HepG2 (cell line): Measurements from ENCODE around the gene SPANXB1. TPM values are rescaled to one million over a fixed set of nuclear protein-coding genes. Genes with fewer than 3 reads are reported as not detected.

Experiments
- ATAC-seq: fragments of 200-7000 bp; cut with Tn5 transposase; 3 replicates; pipeline ENCODE4 v1.9.1; 2020; ENCODE audit warnings: mild to moderate bottlenecking, moderate library complexity
- BruUV-seq: library from RNA; stranded (reverse); fragments of 400-500 nt; replicated peaks from 2 replicates; lab custom pipeline; 2021; lab: Mats Ljungman, UMichigan
- CTCF ChIA-PET: fragments of 300-600 bp; formaldehyde crosslinking; extraction: SDS; loops from one replicate; lab custom pipeline; 2021; ENCODE audit warnings: low total read pairs, inconsistent platforms, low intra/inter-chr PET ratio; lab: Yijun Ruan, JAX
- POLR2A ChIA-PET: fragments of 350-600 bp; sonication (Branson Sonifier 250); formaldehyde crosslinking; loops from one replicate; lab custom pipeline; 2020; ENCODE audit warnings: antibody characterized with exemption, inconsistent platforms; lab: Yijun Ruan, JAX
- DNase-seq: peaks from one replicate; pipeline ENCODE4 v3.0.0-alpha.2; 2015; ENCODE audit warnings: low spot score
- FAIRE-seq: peaks from 3 replicates; lab custom pipeline; 2011; peaks lifted over from hg19 to GRCh38; lab: Jason Lieb, UNC
- H2AFZ ChIP-seq: one replicate; pipeline ENCODE4 v1.6.1; 2011; ENCODE audit warnings: low read length, inconsistent platforms
- H3K27ac ChIP-seq: fragments of 300-600 bp; 3 replicates; pipeline ENCODE4 v1.8.0; 2011; ENCODE audit warnings: mixed run types, mild to moderate bottlenecking, mixed read lengths, low read length, inconsistent platforms; ENCODE audit not compliant: insufficient read depth; ENCODE audit errors: extremely low read length
- H3K27me3 ChIP-seq, 2 experiments: fragments of 200-600 bp in 1 of 2; 2 replicates in 1 of 2; 3 replicates in 1 of 2; pipeline versions ENCODE4 v1.6.0 to v1.8.0; 2011; ENCODE audit warnings: low read length in 2 of 2, mild to moderate bottlenecking in 2 of 2, moderate library complexity in 2 of 2, inconsistent platforms in 1 of 2; ENCODE audit not compliant: insufficient read depth in 2 of 2, control insufficient read depth in 1 of 2
- H3K36me3 ChIP-seq, 2 experiments: fragments of 200-600 bp in 1 of 2; replicated peaks in 1 of 2; 2 replicates in 1 of 2; 3 replicates in 1 of 2; pipeline versions ENCODE4 v1.5.1 to v1.8.0; 2011; ENCODE audit warnings: low read length in 2 of 2, inconsistent platforms in 1 of 2; ENCODE audit not compliant: insufficient read depth in 2 of 2, control insufficient read depth in 1 of 2
- H3K4me1 ChIP-seq: 2 replicates; pipeline ENCODE4 v1.5.1; 2012; ENCODE audit warnings: low read length, inconsistent platforms; ENCODE audit not compliant: insufficient read depth
- H3K4me2 ChIP-seq: 2 replicates; pipeline ENCODE4 v1.6.0; 2011; ENCODE audit warnings: low read depth, low read length, inconsistent platforms
- H3K4me3 ChIP-seq, 3 experiments: fragments of 200-600 bp in 1 of 3; sonication (generic), shearing (Covaris generic) in 1 of 3; replicated peaks in 1 of 3; 2 replicates each; pipeline ENCODE4 v1.5.1; 2011 to 2016; ENCODE audit warnings: low read length in 3 of 3, inconsistent platforms in 2 of 3, low read depth in 2 of 3, mild to moderate bottlenecking in 2 of 3, control low read depth in 1 of 3, mixed read lengths in 1 of 3; ENCODE audit not compliant: insufficient read depth in 1 of 3
- H3K79me2 ChIP-seq: one replicate; pipeline ENCODE4 v1.6.1; 2011; ENCODE audit warnings: low read length, inconsistent platforms; ENCODE audit not compliant: insufficient read depth
- H3K9ac ChIP-seq: 2 replicates; pipeline ENCODE4 v1.6.0; 2011; ENCODE audit warnings: mild to moderate bottlenecking, low read depth, low read length, inconsistent platforms; ENCODE audit not compliant: insufficient read depth
- H3K9me3 ChIP-seq: 2 replicates; pipeline ENCODE4 v1.5.1; 2012; ENCODE audit warnings: mild to moderate bottlenecking, low read length
- H4K20me1 ChIP-seq: 2 replicates; pipeline ENCODE4 v1.6.0; 2011; ENCODE audit warnings: inconsistent platforms, mild to moderate bottlenecking, low read length, moderate library complexity; ENCODE audit not compliant: insufficient read depth
- BORCS8-MEF2B ChIP-seq: sonication (generic); formaldehyde crosslinking; IDR thresholded peaks from 2 replicates; pipeline ENCODE4 v1.8.0; 2022; ENCODE audit warnings: mild to moderate bottlenecking, missing genetic modification reagents
- CEBPB ChIP-seq: IDR thresholded peaks from 2 replicates; pipeline ENCODE4 v1.6.1; 2011; ENCODE audit warnings: low read depth, low read length, improper control_type of control experiment, borderline replicate concordance
- FLYWCH1 ChIP-seq: sonication (generic); formaldehyde crosslinking; IDR thresholded peaks from 2 replicates; pipeline ENCODE4 v1.8.1; 2023; ENCODE audit warnings: mild to moderate bottlenecking, missing genetic modification reagents
- FOXP1 ChIP-seq, 2 experiments: fragments of 450-650 bp in 1 of 2; IDR thresholded peaks; 2 replicates each; pipeline ENCODE4 v1.6.1; 2017 to 2018; ENCODE audit warnings: antibody characterized with exemption in 1 of 2
- HOMEZ ChIP-seq: IDR thresholded peaks from 2 replicates; pipeline ENCODE4 v1.6.1; 2016; ENCODE audit warnings: low read depth
- HOXD1 ChIP-seq: sonication (generic); formaldehyde crosslinking; IDR thresholded peaks from 2 replicates; pipeline ENCODE4 v1.5.0; 2020; ENCODE audit warnings: missing genetic modification reagents
- KDM1A ChIP-seq: IDR thresholded peaks from 2 replicates; pipeline ENCODE4 v1.6.1; 2016; ENCODE audit warnings: missing compliant biosample characterization
- NR2C2 ChIP-seq: sonication (generic); formaldehyde crosslinking; IDR thresholded peaks from 2 replicates; pipeline ENCODE4 v1.4.0; 2020; ENCODE audit warnings: missing genetic modification reagents, mild to moderate bottlenecking, moderate library complexity, borderline replicate concordance
- SIX4 ChIP-seq: sonication (generic); formaldehyde crosslinking; IDR thresholded peaks from 2 replicates; pipeline ENCODE4 v1.4.0; 2020; ENCODE audit warnings: missing genetic modification reagents
- SOX5 ChIP-seq: IDR thresholded peaks from 2 replicates; pipeline ENCODE4 v1.6.1; 2016; ENCODE audit warnings: borderline replicate concordance
- STAG1 ChIP-seq: sonication (generic); formaldehyde crosslinking; IDR thresholded peaks from 2 replicates; pipeline ENCODE4 v1.4.0; 2020; ENCODE audit warnings: missing genetic modification reagents
- TBL1XR1 ChIP-seq: fragments of 150-350 bp; IDR thresholded peaks from 2 replicates; pipeline ENCODE4 v1.6.1; 2014; ENCODE audit warnings: borderline replicate concordance, low read length; ENCODE audit not compliant: partially characterized antibody
- ZBTB7A ChIP-seq: sonication (generic); formaldehyde crosslinking; IDR thresholded peaks from 2 replicates; pipeline ENCODE4 v1.8.0; 2022; ENCODE audit warnings: mild to moderate bottlenecking, missing genetic modification reagents
- ZNF24 ChIP-seq: fragments of 450-650 bp; IDR thresholded peaks from 2 replicates; pipeline ENCODE4 v1.6.1; 2017; ENCODE audit warnings: antibody characterized with exemption, mild to moderate bottlenecking
- ZNF780A ChIP-seq: sonication (generic); formaldehyde crosslinking; IDR thresholded peaks from 2 replicates; pipeline ENCODE4 v1.8.0; 2022; ENCODE audit warnings: mild to moderate bottlenecking, missing genetic modification reagents, moderate library complexity
- WGBS: methylation state at CpG from one replicate; pipeline ENCODE4 v1.1.6; 2017; ENCODE audit warnings: low lambda C conversion rate; 5-methylcytosine and 5-hydroxymethylcytosine counted together
- in situ Hi-C: cut with HindIII; loops from 2 replicates; pipeline ENCODE4 v1.10.0; 2017; ENCODE audit warnings: low pct_unique_long_range_greater_than_20kb; ENCODE audit not compliant: extremely low pct_ligation_motif_present
- intact Hi-C: fragments of 100-400 bp; cut with micrococcal nuclease; formaldehyde crosslinking; loops from one replicate; pipeline ENCODE4 v1.10.0; 2022; ENCODE audit not compliant: unreplicated experiment
- polyA plus RNA-seq, 8 experiments: library from polyadenylated mRNA; depleted of rRNA in 3 of 8; stranded (reverse) in 7 of 8; unstranded in 1 of 8; fragments of >200 nt; fragmentation: Illumina TruSeq in 4 of 8; extraction: Trizol in 4 of 8; gene quantifications; 2 replicates each; pipeline versions ENCODE4 v1.2.1 to v1.2.3, GENCODE V29; 2011 to 2016; ENCODE audit warnings: low read depth in 4 of 8, missing spikeins in 1 of 8, mixed read lengths in 1 of 8; ENCODE audit not compliant: insufficient read depth in 1 of 8
- total RNA-seq, 5 experiments: library from RNA; depleted of rRNA; stranded (reverse); fragments of >200 nt; fragmentation: Illumina TruSeq; extraction: Trizol; gene quantifications; 2 replicates each; pipeline ENCODE4 v1.2.3, GENCODE V29; 2016; ENCODE audit warnings: low read depth in 1 of 5

SPANXB1 gene
- total and polyA plus RNA-seq, 2 of the 13 experiments (the other 11 are each of a cell fraction or from before 2014, with no cell fraction given), result not detected

- TF ChIP-seq HOXD1 (CRISPR knock-in tag) (no peak), CEBPB (no peak)
- TF ChIP-seq, all 625 proteins: peak for 0
These were observed 26.9 kb upstream of the SPANXB1 start (continued) for GRCh38 chrX:140975472-140975871.

DNA sequence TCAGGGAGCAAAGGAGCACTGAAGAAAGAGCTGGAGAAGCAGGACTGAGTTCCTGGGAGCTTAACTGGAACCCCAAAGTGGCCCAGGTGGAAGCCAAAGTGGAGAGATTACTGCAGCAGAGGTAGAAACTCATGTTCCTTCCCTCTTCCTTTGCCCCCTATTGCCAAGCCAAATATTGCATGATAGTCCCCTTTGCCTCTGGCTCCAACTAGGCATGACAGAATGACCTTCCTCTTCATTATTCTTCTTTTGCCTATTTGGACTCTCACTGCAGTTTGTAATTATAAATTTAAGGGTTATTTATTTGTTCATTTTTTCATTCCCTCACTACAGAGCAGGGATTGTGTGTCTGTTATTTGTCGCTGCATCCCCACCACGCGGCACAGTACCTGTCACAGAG lies 22.1 kb upstream of the SPANXB1 start:
- Histone ChIP-seq H3K27ac (no peak overlapping the region), H3K4me2 (no peak overlapping the region), H2AFZ (no peak overlapping the region), H3K27me3 (no peaks in the 10 kb centered on the region), H3K9me3 (no peaks in the 10 kb centered on the region)
- WGBS, result 0% methylated on average over 3 of the region's 3 CpGs
- FAIRE-seq (no peak), DNase-seq (no peak)
- CTCF ChIA-PET, result no interaction called here
- BruUV-seq, result no TSS peak
- TF ChIP-seq ZNF780A (CRISPR knock-in tag), result no peak
- no peak for TF ChIP-seq HOMEZ (CRISPR knock-in tag)
- TF ChIP-seq FOXP1 (IDR thresholded peaks at IDR 0.05), result no peak
- no peak for TF ChIP-seq FOXP1 (CRISPR knock-in tag; IDR thresholded peaks at IDR 0.05)
- no peak for TF ChIP-seq SOX5
- TF ChIP-seq FLYWCH1, result no peak
- no peak for TF ChIP-seq ZNF24
- TF ChIP-seq ZBTB7A (CRISPR knock-in tag), result no peak
- no peak for TF ChIP-seq TBL1XR1
- no peak for TF ChIP-seq BORCS8-MEF2B
- TF ChIP-seq STAG1 (CRISPR knock-in tag), result no peak
- TF ChIP-seq NR2C2 (CRISPR knock-in tag), result no peak
- TF ChIP-seq SIX4, result no peak
- TF ChIP-seq KDM1A (CRISPR knock-in tag), result no peak
- TF ChIP-seq, all 625 proteins: peak for 0
- no peaks in the 10 kb centered on the region for H3K79me2 ChIP-seq
- intact Hi-C loops (no loop called here), in situ Hi-C loops (no loop called here)
- POLR2A ChIA-PET, result no interaction called here
- no peak overlapping the region for H3K4me3 ChIP-seq
- no peak for ATAC-seq
- H3K9ac ChIP-seq, result no peak overlapping the region
- H3K36me3 ChIP-seq, result no peaks in the 10 kb centered on the region
- H3K4me1 ChIP-seq, result no peaks in the 10 kb centered on the region
- H4K20me1 ChIP-seq, result no peaks in the 10 kb centered on the region
